ENCODE results near the gene WDR37.
A peak's percentile ranks its signal among the peaks of the same experiment; 100 is the strongest.
"Not testable (repeated sequence)": the region's sequence is repeated elsewhere in the genome, so short reads cannot be mapped to it uniquely, and the experiment has no call there.

Gene WDR37, protein sequence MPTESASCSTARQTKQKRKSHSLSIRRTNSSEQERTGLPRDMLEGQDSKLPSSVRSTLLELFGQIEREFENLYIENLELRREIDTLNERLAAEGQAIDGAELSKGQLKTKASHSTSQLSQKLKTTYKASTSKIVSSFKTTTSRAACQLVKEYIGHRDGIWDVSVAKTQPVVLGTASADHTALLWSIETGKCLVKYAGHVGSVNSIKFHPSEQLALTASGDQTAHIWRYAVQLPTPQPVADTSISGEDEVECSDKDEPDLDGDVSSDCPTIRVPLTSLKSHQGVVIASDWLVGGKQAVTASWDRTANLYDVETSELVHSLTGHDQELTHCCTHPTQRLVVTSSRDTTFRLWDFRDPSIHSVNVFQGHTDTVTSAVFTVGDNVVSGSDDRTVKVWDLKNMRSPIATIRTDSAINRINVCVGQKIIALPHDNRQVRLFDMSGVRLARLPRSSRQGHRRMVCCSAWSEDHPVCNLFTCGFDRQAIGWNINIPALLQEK

DNA sequence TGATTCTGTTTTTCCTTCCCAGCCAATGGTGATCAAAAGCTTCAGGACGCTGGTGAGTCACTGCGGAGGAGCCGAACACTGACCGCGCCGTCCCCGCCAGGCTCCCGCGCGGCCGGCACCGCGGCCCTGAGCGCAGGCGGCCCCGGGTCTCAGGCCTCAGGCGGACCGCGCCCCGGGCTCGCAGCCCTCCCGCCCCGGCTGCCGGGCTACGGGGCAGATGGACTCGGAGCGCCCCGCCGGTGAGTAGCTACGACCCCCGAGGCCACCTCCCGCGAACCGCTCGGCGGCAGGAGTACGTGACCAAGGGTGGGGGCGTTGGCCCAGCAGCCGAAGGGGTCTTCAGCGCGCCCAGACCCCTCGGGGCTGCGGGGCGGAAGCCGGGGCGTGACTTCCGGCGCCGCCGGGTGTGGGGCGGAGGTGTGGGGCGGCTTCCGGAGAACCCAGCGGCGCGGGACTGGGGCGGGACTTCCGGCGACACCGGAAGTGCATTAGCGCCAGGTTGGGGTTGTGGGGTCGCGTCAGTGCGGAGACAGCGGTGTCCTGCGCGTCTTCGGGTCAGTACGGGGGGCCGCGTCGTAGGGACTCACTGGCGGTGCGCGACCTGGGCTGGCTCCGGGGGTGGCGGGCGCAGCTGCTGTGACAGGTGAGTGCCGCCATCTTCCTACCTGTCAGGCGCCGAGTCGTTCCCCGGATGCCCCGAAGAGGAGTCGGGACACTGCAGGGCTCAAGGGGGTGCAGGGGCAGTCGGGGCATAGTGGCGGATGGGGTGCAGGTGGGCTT, at the start of gene WDR37:
WDR37 (plus strand) TSS at position 60 of the 780 bp plus-strand sequence. CDS start 15,771 bp downstream, outside the sequence.
- DNase-seq = peak; percentile 82 to 91

DNA sequence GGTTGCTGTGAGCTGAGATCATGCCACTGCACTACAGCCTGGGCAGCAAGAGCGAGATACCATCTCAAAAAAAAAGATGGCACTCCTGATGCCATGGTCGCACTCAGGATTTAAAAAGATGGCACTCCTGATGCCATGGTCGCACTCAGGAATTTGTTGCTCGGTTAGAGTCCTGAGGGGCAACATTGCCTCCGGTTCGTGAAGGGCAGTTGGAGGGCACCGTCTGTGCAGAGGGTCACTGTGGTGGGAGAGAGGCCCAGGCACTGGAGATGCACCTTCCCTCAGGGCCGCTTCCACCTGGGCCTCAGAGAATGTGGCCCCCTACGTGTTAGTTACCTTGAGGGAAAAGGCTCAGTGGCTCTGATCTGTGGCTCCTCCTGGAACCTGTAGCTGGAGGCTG, 49.6 kb upstream of the WDR37 start:
- no peak for DNase-seq

DNA sequence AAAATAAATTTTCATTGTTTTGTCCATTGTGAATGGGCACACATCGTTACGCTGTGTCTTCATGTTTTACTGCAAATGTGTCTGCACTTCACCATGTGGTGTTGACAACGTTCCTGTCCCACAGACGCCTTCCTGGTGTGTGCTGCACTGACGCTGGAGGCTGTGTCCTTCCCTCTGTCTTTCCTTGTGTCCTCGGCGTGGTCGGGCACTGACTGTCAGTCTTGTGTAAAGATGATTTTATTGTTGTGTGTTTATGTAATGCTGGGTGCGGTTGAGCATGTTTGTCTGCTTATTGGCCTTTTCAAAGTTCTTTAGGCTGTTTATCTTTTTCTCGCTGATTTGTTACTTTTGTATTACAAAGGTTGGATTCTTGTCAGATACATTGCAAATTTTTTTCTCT, 48.6 kb upstream of the WDR37 start:
- no peak for DNase-seq

DNA sequence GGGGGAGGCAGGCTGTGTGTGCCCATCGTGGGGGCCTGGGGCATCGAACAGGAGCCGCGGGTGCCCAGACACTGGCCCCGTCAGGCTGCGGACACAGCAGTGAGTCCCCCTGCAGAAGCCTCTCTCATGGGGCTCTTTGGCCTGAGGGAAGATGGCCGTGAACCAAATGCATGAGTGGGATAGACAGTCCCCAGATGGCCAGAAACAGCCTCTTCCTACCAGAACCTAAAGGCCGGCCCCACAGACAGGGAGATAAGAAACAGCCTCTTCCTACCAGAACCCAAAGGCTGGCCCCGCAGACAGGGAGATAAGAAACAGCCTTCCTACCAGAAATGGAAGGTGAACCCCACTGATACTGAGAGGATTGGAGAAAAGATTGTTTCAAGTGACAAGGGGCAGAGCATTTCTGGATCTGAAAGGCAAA, 47.1 kb upstream of the WDR37 start:
- DNase-seq = no peak

DNA sequence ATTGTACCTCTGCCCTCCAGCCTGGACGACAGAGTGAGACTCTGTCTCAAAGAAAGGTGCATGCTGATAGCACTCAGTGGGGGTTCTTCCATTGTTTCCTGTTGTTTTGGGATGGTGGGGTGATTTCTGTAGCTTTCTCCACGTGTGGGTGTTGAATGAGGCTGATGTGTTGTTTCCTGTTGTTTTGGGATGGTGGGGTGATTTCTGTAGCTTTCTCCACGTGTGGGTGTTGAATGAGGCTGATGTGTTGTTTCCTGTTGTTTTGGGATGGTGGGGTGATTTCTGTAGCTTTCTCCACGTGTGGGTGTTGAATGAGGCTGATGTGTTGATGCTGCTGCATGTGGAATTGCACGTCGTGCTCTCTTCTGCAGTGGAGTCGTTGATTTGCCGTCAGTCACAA, 46.2 kb upstream of the WDR37 start:
- DNase-seq = not testable (repeated sequence)

DNA sequence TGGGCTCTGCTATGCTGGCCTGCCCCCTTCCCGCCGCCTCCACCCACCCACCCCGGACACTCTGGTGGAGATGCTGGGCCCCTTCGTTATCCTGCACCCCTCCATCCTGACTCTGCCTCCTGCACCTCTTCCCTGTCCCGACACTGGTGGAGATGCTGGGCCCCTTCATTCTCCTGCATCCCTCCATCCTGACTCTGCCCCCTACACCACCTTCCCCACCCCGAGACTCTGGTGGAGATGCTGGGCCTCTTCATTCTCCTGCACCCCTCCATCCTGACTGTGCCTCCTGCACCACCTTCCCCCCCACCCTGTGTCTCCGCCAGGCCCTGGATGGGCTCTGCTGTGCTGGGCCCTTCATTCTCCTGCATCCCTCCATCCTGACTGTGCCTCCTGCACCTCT, 45.5 kb upstream of the WDR37 start:
- DNase-seq = no peak

DNA sequence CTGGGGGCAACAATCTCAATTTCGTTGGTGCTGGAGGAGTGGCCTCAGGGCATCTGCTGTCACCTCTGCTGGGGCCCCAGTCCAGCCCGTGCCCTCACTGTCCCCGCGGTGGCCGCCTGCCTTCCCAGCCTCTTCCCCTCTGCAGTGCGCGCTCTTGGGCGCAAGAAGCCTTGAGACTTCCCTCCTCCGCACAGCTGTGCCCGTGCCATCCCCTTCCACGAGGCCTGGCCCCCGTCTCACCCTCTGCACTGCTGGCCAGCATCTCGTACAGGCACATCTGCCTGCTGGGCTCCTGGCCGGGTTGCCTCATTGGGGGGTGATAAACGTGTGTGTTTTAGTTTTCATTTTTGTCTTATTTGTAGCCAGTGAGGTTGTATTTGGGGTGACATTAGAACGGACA, 44.5 kb upstream of the WDR37 start:
- DNase-seq = no peak

DNA sequence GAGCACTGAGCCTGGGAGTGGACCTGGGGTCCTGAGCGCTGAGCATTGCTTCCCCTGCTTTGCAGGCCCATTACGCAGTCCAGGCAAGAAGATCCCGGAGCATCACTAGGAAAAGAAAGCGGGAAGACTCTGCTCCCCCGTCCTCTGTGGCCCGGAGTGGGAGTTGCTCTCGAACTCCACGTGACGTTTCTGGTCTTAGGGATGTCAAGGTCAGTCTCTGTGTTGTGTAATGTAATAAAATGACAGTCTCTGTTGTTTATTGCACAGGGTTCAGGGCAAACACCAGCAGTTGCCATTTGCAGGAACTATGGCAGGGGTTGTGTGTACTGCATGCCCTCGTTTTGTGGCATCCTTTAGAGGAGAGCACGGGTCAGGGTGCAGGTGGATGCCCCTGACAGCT, 40.5 kb upstream of the WDR37 start:
- DNase-seq = no peak

DNA sequence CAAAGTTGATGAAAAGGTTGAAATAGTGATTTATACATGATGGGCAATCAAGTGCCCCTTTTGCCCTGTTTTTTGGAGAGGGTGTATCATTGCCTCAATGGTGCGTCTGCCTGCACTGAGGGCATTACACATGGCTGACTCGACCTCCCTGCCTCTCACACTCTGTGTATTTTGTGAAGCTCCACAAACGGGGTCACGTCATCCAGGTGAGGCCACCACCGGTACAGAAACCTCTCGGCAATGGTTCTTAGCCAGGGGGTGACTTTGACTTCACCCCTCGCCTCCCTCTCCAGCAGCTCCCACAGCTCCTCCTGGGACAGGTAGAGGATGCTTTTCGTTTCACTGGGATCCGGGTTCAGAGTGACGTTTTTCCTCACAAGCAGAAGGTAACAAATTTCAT, 36.8 kb upstream of the WDR37 start:
- DNase-seq = no peak

DNA sequence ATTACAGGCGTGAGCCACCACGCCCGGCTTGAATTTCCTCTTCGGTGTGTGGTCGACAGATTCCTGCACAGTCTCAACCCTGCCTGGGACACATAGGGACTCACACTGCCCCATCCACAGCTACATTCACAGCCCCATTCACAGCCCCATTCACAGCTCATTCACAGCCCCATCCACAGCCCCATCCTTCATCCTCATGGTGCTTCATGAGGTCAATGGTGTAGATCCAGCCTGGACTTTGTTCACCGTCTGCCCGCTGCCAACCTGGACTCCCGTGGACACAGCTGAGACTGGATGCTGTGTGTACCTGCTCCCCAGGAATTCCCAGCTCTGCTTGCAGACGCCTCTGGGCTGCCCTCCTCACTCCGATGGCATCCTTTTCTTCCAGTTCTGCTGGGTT, 35.7 kb upstream of the WDR37 start:
- DNase-seq = no peak

DNA sequence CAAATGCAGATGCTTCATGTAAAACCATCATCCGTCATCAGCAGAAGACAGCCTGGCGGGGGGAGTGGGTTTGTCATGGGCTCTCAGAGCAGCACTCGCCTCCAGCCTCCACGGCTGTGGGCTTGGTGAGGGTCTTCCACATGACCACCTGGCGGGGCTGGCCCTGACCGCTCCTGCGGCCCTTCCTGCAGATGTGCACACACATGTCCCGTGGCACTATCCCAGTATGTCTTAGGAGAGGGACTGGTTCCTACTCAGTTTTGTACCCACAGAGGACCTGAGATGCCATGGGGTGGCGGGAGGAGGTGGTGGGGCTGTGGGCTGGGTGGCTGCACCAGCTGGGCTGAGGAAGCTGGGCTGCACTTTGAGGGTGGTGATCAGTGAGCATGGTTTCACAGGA, 35.2 kb upstream of the WDR37 start:
- no peak for DNase-seq

DNA sequence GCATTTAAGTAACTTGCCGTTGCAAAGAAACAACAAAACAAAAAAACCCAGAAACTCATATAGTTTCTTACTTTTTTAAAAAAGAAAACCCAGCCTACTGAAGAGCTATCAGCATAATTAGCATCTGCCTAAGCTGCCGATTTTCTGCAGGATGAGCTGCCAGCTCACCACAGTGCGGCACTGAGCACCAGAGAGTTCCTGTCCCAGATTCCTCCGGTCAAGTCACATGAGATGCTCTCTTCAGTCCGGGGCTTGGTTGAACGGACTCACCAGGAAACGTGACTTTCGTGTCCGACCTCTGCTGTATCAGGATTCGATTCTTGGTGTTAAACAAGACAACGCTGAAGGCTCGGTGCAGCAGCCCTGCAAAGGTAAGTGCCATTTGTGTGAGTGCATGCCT, 33.8 kb upstream of the WDR37 start:
- no peak for DNase-seq

DNA sequence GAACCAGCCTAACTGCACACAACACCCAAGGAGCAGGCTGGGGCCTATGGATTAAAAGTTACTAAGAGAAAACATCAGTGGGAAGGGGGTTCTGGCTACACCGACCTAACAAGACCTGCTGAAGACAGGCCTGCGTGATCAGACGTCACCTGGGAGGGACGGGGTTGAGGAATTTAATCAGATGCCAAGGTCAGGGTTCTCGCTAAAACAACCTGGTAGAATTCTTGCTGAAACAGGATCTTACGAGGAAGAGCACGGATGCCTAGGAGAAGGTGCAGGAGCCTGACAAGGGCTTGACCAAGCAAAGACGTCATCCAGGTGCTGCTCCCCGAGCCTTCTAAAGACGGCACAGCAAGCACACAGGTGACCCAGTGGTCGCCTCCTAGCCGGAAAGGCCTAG, 32.1 kb upstream of the WDR37 start:
- no peak for DNase-seq

DNA sequence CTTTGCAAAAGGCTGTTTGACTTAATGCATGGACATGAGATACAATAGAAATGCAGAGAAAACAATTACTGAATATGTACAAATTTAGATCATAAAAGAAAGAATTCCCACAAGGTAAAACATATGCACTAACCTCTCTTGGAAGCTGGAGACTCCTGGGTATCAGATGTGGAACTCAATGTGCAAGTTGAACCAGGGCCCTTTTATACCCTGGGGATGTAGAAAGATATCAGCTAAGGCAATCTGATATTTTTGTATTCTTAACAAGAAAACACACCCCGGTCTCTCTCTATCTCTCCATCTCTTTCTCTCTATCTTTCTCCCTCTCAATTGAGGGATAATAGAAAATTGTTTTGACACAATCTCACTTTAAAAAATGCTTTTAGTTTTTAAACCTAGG, 30.5 kb upstream of the WDR37 start, which contains the start of gene IDI2:
IDI2 (minus strand) TSS at position 177 of the 400 bp plus-strand sequence. CDS start 1,136 bp downstream, outside the sequence.
- no peak for DNase-seq

DNA sequence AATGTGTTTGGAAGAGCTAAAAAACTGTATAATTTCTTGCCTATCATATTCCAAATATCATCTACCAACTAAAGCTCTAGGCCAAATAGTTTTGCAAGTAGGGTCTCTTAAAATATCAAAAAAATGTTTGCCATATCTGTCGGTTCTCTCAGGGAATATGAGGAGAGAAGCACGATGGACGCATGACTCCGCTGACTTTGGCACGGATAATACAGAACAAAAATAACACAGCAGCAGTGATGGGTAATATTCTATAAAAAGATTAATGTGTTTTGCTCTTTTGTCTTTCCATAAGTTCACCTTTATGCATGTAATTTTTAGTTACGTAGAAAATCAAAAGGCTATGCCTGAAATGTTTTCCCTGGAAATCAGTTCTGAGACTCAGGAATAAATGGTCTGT, 29.6 kb upstream of the WDR37 start:
- no peak for DNase-seq

DNA sequence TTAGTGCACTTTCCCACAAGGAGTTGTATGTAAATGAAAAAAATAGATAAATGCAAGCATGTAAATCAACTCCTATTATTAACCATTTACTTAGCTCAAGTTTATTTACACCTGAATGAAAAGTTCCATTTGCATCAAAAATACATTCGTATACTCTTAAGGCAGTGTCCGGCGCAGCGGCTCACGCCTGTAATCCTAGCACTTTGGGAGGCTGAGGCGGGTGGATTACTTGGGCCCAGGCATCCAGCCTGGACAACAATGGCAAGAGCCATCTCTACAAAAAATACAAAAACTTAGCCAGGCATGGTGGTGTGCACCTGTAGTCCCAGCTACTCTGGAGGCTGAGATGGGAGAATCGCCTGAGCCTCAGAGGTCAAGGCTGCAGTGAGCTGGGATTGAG, 26.3 kb upstream of the WDR37 start:
- DNase-seq = no peak

DNA sequence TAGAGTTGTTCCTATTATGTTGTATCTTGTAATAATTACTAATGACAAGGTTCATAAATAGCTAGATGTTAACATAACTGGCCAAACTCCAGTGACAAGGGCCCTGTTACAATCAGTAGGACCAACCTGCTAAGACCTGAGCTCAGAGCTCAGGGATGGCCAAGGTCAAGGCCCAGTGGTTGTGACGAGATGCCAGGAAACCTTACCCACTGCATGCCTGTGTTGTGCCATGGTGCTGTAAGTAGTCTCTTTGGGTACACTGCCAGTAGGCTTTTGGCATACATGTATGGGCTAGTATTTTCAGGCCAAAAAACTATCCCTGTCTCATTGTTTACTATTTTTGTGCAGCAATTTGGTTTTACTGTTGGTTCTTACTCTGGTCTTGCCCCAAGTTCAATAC, 22.6 kb upstream of the WDR37 start:
- no peak for DNase-seq

DNA sequence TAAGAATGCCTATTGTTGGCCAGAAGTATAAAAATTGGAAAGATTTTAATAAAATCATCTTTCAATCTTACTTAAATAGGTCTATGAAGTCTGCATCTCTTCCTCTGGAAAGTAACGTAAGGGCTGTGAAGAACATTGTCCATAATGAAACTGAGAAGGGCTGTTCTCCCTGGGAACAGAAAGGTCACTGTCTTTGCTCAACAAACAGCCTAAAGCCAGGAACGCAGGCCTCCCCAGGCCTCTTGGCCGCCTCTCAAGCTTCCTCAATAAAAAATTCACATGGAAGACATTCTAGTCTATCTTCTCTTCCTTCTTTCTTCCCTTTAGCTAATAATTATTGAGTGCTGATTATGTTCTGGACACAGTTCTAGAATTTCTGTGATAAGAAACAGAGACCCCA, 21.4 kb upstream of the WDR37 start:
- DNase-seq = no peak

DNA sequence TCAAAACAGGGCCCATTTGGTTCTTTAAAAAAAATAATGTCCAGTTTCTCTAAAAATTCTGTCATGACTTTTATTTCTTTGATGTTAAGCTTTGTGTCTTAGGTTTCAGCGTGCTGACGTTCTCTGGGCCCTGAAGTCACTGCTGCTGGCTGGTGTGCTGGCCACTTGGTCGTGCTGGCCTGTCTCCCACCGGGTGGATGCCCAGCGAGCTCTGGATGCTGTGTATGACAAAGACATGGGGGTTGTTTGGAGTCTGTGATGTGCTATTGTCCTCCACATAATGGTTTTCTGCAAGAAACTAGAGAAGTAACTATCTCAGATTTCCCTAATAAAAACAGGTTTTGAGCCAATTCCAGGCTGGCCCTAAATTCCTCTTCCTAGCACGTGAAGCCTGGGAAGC, 21.0 kb upstream of the WDR37 start:
- DNase-seq = no peak

DNA sequence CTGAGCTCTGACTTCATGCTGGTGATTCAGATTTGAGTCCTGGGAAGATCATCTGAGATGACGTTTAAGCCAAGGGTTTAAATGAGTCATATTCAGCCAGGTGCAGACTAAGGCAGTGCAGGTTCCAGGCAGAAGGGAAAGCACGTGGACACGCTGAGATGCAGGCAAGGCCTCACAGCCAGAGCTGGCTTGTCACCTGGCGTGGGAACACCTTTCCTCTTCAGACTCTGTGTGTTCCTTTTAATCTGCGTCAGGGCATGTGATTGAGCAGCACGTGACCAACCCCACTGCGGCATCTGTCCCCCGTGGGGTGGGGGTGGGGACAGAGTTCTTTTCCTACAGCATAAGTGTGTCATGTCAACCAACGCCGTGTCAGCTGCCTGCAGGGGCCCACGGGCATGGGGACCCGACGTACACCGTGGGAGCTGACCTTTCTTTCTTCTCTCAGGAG, 19.8 kb upstream of the WDR37 start:
- peak in 1 of 2 experiments; percentile 49 for DNase-seq

DNA sequence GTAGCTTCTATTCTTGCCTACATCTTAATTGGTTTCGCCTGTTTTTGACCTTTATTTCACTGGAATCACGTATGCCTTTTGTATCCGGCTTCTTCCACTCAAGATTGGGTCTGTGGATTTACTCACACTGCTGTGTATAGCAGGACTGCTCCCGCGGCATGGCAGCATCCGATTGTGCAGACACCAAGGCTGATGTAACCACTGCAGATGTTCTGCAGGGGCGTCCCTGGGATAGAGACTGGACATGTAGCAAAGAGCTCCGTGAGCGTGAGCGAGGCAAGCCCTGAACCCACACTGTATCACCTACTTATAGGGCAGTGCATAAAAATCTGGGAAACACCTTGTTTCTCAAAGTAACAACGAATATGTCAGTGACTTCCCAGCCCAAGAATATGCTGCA, 19.1 kb upstream of the WDR37 start:
- DNase-seq = no peak

DNA sequence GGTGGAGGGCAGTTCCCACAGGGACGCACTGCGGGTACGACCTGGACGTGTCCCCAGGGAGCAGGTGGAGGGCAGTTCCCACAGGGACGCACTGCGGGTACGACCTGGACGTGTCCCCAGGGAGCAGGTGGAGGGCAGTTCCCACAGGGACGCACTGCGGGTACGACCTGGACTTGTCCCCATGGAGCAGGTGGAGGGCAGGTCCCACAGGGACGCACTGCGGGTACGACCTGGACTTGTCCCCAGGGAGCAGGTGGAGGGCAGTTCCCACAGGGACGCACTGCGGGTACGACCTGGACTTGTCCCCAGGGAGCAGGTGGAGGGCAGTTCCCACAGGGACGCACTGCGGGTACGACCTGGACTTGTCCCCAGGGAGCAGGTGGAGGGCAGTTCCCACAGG, 17.4 kb upstream of the WDR37 start:
- DNase-seq = not testable (repeated sequence)

DNA sequence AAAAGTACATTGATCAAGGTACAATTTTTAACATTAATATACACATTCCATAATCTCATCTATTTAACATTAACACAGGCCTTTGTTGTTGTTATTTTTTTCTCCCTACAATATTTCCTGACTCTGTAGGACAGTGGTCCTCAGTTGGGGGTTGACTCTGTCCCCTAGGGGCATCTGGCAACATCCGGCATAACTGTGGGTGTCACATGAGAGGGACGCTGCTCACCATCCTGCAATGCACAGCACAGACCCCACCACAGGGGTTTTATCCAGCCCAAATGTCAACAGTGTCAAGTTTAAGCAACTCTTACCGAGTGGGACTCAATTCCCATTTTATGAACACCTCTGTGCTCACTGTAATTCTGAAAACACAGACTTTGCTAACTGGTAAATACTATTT, 16.1 kb upstream of the WDR37 start:
- DNase-seq = no peak

DNA sequence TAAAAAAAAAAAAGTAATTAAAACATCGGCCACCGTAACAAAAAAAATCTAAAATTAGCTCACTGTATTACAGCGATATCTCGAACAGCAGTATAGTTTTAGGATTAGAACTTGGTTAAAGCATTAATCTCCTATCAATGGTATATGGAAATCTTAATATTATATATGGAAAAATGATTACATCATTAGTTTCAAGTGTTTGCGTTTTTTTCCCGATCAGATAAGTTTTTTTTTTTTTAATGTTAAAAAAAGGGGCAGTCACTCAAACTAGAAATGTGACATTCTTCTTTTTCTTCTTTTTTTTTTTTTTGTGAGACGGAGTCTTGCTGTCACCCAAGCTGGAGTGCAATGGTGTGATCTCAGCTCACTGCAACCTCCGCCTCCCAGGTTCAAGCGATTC, 14.7 kb upstream of the WDR37 start:
- DNase-seq = no peak
